Activated CD4-positive, alpha-beta memory T cell treated with anti-CD3 and anti-CD28 coated beads for 36 hours (primary cell): ENCODE data around the gene LOXL3. TPM values are rescaled to one million over a fixed set of nuclear protein-coding genes. Genes with fewer than 3 reads are reported as not detected.

Source experiments
- CTCF ChIA-PET: fragments of 350-600 bp; sonication (Branson Sonifier 250); formaldehyde crosslinking; loops from one replicate; lab custom pipeline; 2021; ENCODE audit warnings: antibody characterized with exemption, inconsistent platforms; lab: Charles Lee
- POLR2A ChIA-PET: fragments of 350-600 bp; sonication (Branson Sonifier 250); formaldehyde crosslinking; loops from one replicate; lab custom pipeline; 2021; ENCODE audit warnings: antibody characterized with exemption; lab: Charles Lee
- DNase-seq: peaks from one replicate; pipeline ENCODE4 v3.0.0-alpha.2; 2020
- H3K27ac Mint-ChIP-seq: one replicate; pipeline ENCODE4 v1.8.0; 2021; ENCODE audit warnings: mixed read lengths
- H3K27me3 Mint-ChIP-seq: one replicate; pipeline ENCODE4 v1.8.0; 2021; ENCODE audit warnings: mixed read lengths
- H3K36me3 Mint-ChIP-seq: one replicate; pipeline ENCODE4 v1.8.0; 2021; ENCODE audit warnings: mixed read lengths
- H3K4me1 Mint-ChIP-seq: one replicate; pipeline ENCODE4 v1.8.0; 2021; ENCODE audit warnings: low read depth, mixed read lengths
- H3K4me3 Mint-ChIP-seq: one replicate; pipeline ENCODE4 v1.8.0; 2021; ENCODE audit warnings: mild to moderate bottlenecking, mixed read lengths
- H3K9me3 Mint-ChIP-seq: one replicate; pipeline ENCODE4 v1.8.0; 2021; ENCODE audit warnings: mixed read lengths
- intact Hi-C: fragments of 100-400 bp; cut with micrococcal nuclease; formaldehyde crosslinking; loops from one replicate; pipeline ENCODE4 v1.15.1; 2023
- total RNA-seq, 2 experiments: library from RNA; stranded (reverse); gene quantifications; one replicate each; pipeline ENCODE4 v1.2.3, GENCODE V29; 2021

Gene LOXL3
- total RNA-seq, 2 experiments from 2014 or later = 0.90 to 1.1 TPM

- Mint-ChIP-seq H3K4me1 (peaks cover 8% of the 10 kb centered on the region), H3K27ac (no peak overlapping the region), H3K36me3 (peaks cover 4% of the 10 kb centered on the region), H3K27me3 (peaks cover 9% of the 10 kb centered on the region), H3K9me3 (no peaks in the 10 kb centered on the region), H3K4me3 (no peak overlapping the region)
- no peak for DNase-seq
- intact Hi-C loops = no loop called here
- CTCF ChIA-PET = interaction anchor here (1.8 kb wide), 1 partner anchor 26 kb away, joined by 4 read pairs; no protein-coding TSS in a partner anchor
- POLR2A ChIA-PET = no interaction called here
Measured at GRCh38 chr2:74558284-74559230, 4.8 kb upstream of the LOXL3 start.

GRCh38 chr2:74556831-74557370, 3.2 kb upstream of the LOXL3 start:
- no peak for DNase-seq
- H3K4me3 Mint-ChIP-seq = no peak overlapping the region
- H3K27me3 Mint-ChIP-seq = peaks cover 6% of the 10 kb centered on the region
- intact Hi-C loops = no loop called here
- H3K27ac Mint-ChIP-seq = no peak overlapping the region
- H3K9me3 Mint-ChIP-seq = no peaks in the 10 kb centered on the region
- CTCF ChIA-PET = interaction anchor here (1.8 kb wide), 1 partner anchor 25 kb away, joined by 4 read pairs; no protein-coding TSS in a partner anchor
- peaks cover 11% of the 10 kb centered on the region for H3K4me1 Mint-ChIP-seq
- H3K36me3 Mint-ChIP-seq = peaks cover 4% of the 10 kb centered on the region
- POLR2A ChIA-PET = interaction anchor here (1.2 kb wide), 1 partner anchor 10 kb away, joined by 3 read pairs; no protein-coding TSS in a partner anchor

GRCh38 chr2:74556159-74556558, 2.4 kb upstream of the LOXL3 start:
- ChIA-PET CTCF (interaction anchor here (2.6 kb wide), 1 partner anchor 32 kb away, joined by 16 read pairs; no protein-coding TSS in a partner anchor), POLR2A (interaction anchor here (0.6 to 1.2 kb wide), 2 partner anchors 11 to 398 kb away, joined by 3 read pairs; no protein-coding TSS in a partner anchor)
- Mint-ChIP-seq H3K36me3 (peaks cover 4% of the 10 kb centered on the region), H3K27ac (no peak overlapping the region), H3K27me3 (peaks cover 3% of the 10 kb centered on the region), H3K9me3 (no peaks in the 10 kb centered on the region), H3K4me3 (peak overlapping the region; percentile 95), H3K4me1 (peaks cover 11% of the 10 kb centered on the region)
- no peak for DNase-seq
- intact Hi-C loops = no loop called here

GRCh38 chr2:74555610-74556103, 1.9 kb upstream of the LOXL3 start:
- POLR2A ChIA-PET = interaction anchor here (0.6 to 1.3 kb wide), 4 partner anchors 11 to 399 kb away, joined by 3 to 9 read pairs (median 4); no protein-coding TSS in a partner anchor
- Mint-ChIP-seq H3K36me3 (peaks cover 4% of the 10 kb centered on the region), H3K4me1 (peaks cover 11% of the 10 kb centered on the region), H3K27me3 (peaks cover 3% of the 10 kb centered on the region), H3K9me3 (no peaks in the 10 kb centered on the region), H3K4me3 (peak overlapping the region; percentile 95), H3K27ac (no peak overlapping the region)
- CTCF ChIA-PET = interaction anchor here (0.7 to 2.6 kb wide), 3 partner anchors 11 to 33 kb away, joined by 3 to 16 read pairs (median 4); no protein-coding TSS in a partner anchor
- intact Hi-C loops = loop anchor here (2.0 kb wide), 2 partner anchors 15 to 73 kb away; partner anchors contain the start of genes CCDC142 and TTC31
- no peak for DNase-seq

GRCh38 chr2:74554820-74555531, 1.2 kb upstream of the LOXL3 start:
- H3K9me3 Mint-ChIP-seq = no peaks in the 10 kb centered on the region
- peaks cover 6% of the 10 kb centered on the region for H3K27me3 Mint-ChIP-seq
- H3K36me3 Mint-ChIP-seq = peaks cover 4% of the 10 kb centered on the region
- POLR2A ChIA-PET = interaction anchor here (1.2 to 1.3 kb wide), 2 partner anchors 12 to 24 kb away, joined by 4 to 9 read pairs; no protein-coding TSS in a partner anchor
- peak overlapping the region; percentile 91 for H3K27ac Mint-ChIP-seq
- CTCF ChIA-PET = interaction anchor here (0.7 to 2.6 kb wide), 4 partner anchors 10 to 34 kb away, joined by 3 to 16 read pairs (median 4); no protein-coding TSS in a partner anchor
- H3K4me3 Mint-ChIP-seq = peak overlapping the region; percentile 95
- peak; percentile 57 for DNase-seq
- H3K4me1 Mint-ChIP-seq = peaks cover 8% of the 10 kb centered on the region
- intact Hi-C loops = loop anchor here (1.0 to 2.0 kb wide), 4 partner anchors 16 to 72 kb away; partner anchors contain the start of genes AUP1, CCDC142, HTRA2 and TTC31

- H3K27me3 Mint-ChIP-seq = peaks cover 13% of the 10 kb centered on the region
Measured at GRCh38 chr2:74552914-74553811, 579 bp downstream of the LOXL3 start.

GRCh38 chr2:74551942-74552913, 1.5 kb downstream of the LOXL3 start:
- no peak overlapping the region for H3K27ac Mint-ChIP-seq
- no peak for DNase-seq
- intact Hi-C loops = no loop called here

More at GRCh38 chr2:74552914-74553811, 579 bp downstream of the LOXL3 start:
- intact Hi-C loops = no loop called here
- no peak overlapping the region for H3K27ac Mint-ChIP-seq
- CTCF ChIA-PET = interaction anchor here (1.3 kb wide), 1 partner anchor 8 kb away, joined by 3 read pairs; no protein-coding TSS in a partner anchor
- DNase-seq = no peak
- H3K36me3 Mint-ChIP-seq = peaks cover 4% of the 10 kb centered on the region
- H3K4me1 Mint-ChIP-seq = peaks cover 13% of the 10 kb centered on the region
- peak overlapping the region; percentile 61 for H3K4me3 Mint-ChIP-seq
- H3K9me3 Mint-ChIP-seq = no peaks in the 10 kb centered on the region
- POLR2A ChIA-PET = interaction anchor here (1.8 kb wide), 1 partner anchor 14 kb away, joined by 5 read pairs; no protein-coding TSS in a partner anchor

GRCh38 chr2:74551530-74551929, 2.2 kb downstream of the LOXL3 start:
- Mint-ChIP-seq H3K9me3 (no peaks in the 10 kb centered on the region), H3K4me3 (no peak overlapping the region), H3K4me1 (peaks cover 14% of the 10 kb centered on the region), H3K36me3 (peaks cover 4% of the 10 kb centered on the region), H3K27ac (no peak overlapping the region), H3K27me3 (peaks cover 19% of the 10 kb centered on the region)
- CTCF ChIA-PET = interaction anchor here (2.0 kb wide), 1 partner anchor 38 kb away, joined by 4 read pairs; no protein-coding TSS in a partner anchor
- POLR2A ChIA-PET = no interaction called here
- intact Hi-C loops = no loop called here
- DNase-seq = no peak

More at GRCh38 chr2:74551942-74552913, 1.5 kb downstream of the LOXL3 start:
- H3K4me3 Mint-ChIP-seq = no peak overlapping the region
- POLR2A ChIA-PET = interaction anchor here (1.8 kb wide), 1 partner anchor 15 kb away, joined by 5 read pairs; no protein-coding TSS in a partner anchor
- peaks cover 4% of the 10 kb centered on the region for H3K36me3 Mint-ChIP-seq
- CTCF ChIA-PET = no interaction called here
- no peaks in the 10 kb centered on the region for H3K9me3 Mint-ChIP-seq
- peaks cover 14% of the 10 kb centered on the region for H3K4me1 Mint-ChIP-seq
- peaks cover 18% of the 10 kb centered on the region for H3K27me3 Mint-ChIP-seq

GRCh38 chr2:74550231-74550630, 3.5 kb downstream of the LOXL3 start:
- peaks cover 21% of the 10 kb centered on the region for H3K27me3 Mint-ChIP-seq
- no peak for DNase-seq
- H3K4me3 Mint-ChIP-seq = peak overlapping the region; percentile 12
- no peaks in the 10 kb centered on the region for H3K9me3 Mint-ChIP-seq
- ChIA-PET CTCF (interaction anchor here (1.0 to 2.0 kb wide), 2 partner anchors 39 to 68 kb away, joined by 3 to 4 read pairs; partner anchors contain the start of genes CCDC142 and TTC31), POLR2A (no interaction called here)
- peaks cover 11% of the 10 kb centered on the region for H3K4me1 Mint-ChIP-seq
- H3K27ac Mint-ChIP-seq = no peak overlapping the region
- H3K36me3 Mint-ChIP-seq = no peaks in the 10 kb centered on the region
- intact Hi-C loops = no loop called here
